GM21619 (cell line): Measurements from ENCODE around the gene PRKCSH.
"Not testable (repeated sequence)": the region's sequence is repeated elsewhere in the genome, so short reads cannot be mapped to it uniquely, and the experiment has no call there.

Experiments
- ATAC-seq: cut with Tn5 transposase; IDR thresholded peaks from one replicate; pipeline ENCODE4 v1.9.1; 2021; ENCODE audit not compliant: unreplicated experiment

The PRKCSH gene

GRCh38 chr19:11420429-11421370 is 14.7 kb upstream of the PRKCSH start:
- no peak for ATAC-seq

- ATAC-seq = peak; percentile 28
Measured at GRCh38 chr19:11421371-11422098, 13.9 kb upstream of the PRKCSH start.

GRCh38 chr19:11422163-11423065 is 13.0 kb upstream of the PRKCSH start:
- ATAC-seq = peak; percentile 73

GRCh38 chr19:11423164-11423790 is 12.2 kb upstream of the PRKCSH start:
- no peak for ATAC-seq

- ATAC-seq = no peak
Measured at GRCh38 chr19:11423791-11424181, 11.6 kb upstream of the PRKCSH start.

- ATAC-seq = no peak
Measured at GRCh38 chr19:11425719-11426457, 9.5 kb upstream of the PRKCSH start.

GRCh38 chr19:11426656-11427055 is 8.8 kb upstream of the PRKCSH start:
- no peak for ATAC-seq

GRCh38 chr19:11433526-11433925 is 1.9 kb upstream of the PRKCSH start:
- ATAC-seq = not testable (repeated sequence)

- ATAC-seq = peak; percentile 13
Measured at GRCh38 chr19:11434703-11435056, 755 bp upstream of the PRKCSH start.

GRCh38 chr19:11435833-11436313 is 438 bp downstream of the PRKCSH start:
- ATAC-seq = no peak

GRCh38 chr19:11437955-11438354 is 2.5 kb downstream of the PRKCSH start:
- ATAC-seq = no peak

- ATAC-seq = no peak
Measured at GRCh38 chr19:11444059-11444458, 8.6 kb downstream of the PRKCSH start.

- ATAC-seq = no peak
Measured at GRCh38 chr19:11445141-11445540, 9.7 kb downstream of the PRKCSH start.

- no peak for ATAC-seq
Measured at GRCh38 chr19:11446271-11446651, 10.8 kb downstream of the PRKCSH start.

- no peak for ATAC-seq
Measured at GRCh38 chr19:11446652-11447301, 11.3 kb downstream of the PRKCSH start.

GRCh38 chr19:11447347-11448262 is 12.2 kb downstream of the PRKCSH start:
- no peak for ATAC-seq

GRCh38 chr19:11448410-11448809 is 13.0 kb downstream of the PRKCSH start:
- no peak for ATAC-seq

GRCh38 chr19:11448923-11449554 is 13.6 kb downstream of the PRKCSH start:
- ATAC-seq = no peak
